Endothelial cell of umbilical vein (primary cell): ENCODE data around the gene SCARF2.

Experiments
- POLR2AphosphoS5 ChIP-seq: IDR thresholded peaks from 2 replicates; pipeline ENCODE4 v1.6.1; 2012; ENCODE audit warnings: low read depth, mild to moderate bottlenecking, control low read depth, low read length, moderate library complexity; ENCODE audit not compliant: insufficient read depth
- TF ChIP-seq, protein P1 (sequence below), 2 donors: IDR thresholded peaks; 1 replicate in 1 of 2; 2 replicates in 1 of 2; pipeline ENCODE4 v1.5.1; 2011; ENCODE audit warnings: low read length in 2 of 2, mild to moderate bottlenecking in 2 of 2, moderate library complexity in 2 of 2, control low read depth in 1 of 2, inconsistent platforms in 1 of 2, low read depth in 1 of 2; ENCODE audit not compliant: insufficient read depth in 1 of 2; ENCODE audit errors: extremely low read depth in 1 of 2

DNA sequence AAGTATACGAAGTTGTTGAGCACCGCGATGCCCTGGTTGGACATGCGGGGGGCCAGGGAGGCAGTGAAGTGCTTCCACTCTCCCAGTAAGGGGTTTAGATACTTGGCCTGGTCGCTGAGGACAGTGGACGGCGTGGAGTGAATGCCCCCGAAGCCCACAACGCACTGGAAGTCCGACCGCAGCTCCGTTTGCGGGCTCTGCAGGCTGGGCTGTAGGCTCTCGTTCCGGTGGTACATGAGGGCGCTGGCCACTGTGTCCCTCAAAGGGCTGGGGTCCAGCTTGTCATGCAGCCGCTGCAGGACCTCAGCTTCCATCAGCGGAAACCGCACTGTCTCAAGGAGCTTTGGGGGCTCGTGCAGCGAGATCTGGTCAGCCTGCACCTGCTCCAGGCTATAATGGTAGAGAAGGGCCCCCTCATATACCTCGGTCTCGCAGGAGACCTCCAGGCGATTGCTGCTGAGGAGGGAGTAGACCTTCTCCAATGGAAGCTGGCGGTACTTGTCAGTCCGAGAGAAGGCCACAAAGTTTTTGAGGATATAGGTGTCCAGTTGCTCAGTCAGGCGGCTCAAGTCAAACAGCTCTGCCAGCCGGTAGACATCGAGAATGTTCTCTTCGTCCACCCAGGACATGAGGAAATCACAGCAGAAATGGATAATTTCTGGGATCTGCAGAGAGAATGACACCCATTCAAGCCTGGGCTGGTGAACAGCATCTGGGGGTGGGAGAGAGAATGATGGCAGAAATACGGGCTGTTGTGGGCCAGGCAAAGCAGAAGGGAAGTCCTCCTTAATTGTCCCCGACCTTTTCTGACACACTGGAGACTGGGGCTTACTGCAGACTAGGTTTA, 27.5 kb upstream of the SCARF2 start:
- no peak for TF ChIP-seq POLR2AphosphoS5
- TF ChIP-seq, protein P1, sequence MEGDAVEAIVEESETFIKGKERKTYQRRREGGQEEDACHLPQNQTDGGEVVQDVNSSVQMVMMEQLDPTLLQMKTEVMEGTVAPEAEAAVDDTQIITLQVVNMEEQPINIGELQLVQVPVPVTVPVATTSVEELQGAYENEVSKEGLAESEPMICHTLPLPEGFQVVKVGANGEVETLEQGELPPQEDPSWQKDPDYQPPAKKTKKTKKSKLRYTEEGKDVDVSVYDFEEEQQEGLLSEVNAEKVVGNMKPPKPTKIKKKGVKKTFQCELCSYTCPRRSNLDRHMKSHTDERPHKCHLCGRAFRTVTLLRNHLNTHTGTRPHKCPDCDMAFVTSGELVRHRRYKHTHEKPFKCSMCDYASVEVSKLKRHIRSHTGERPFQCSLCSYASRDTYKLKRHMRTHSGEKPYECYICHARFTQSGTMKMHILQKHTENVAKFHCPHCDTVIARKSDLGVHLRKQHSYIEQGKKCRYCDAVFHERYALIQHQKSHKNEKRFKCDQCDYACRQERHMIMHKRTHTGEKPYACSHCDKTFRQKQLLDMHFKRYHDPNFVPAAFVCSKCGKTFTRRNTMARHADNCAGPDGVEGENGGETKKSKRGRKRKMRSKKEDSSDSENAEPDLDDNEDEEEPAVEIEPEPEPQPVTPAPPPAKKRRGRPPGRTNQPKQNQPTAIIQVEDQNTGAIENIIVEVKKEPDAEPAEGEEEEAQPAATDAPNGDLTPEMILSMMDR (IDR thresholded peaks at IDR 0.05; ENCODE audit: extremely low read depth in 1 of 2, insufficient read depth in 1 of 2, low read depth in 1 of 2, low read length in 2 of 2), result no peak
